Motor neuron (in vitro differentiated cells): Measurements from ENCODE around the gene SDK1. TPM values are rescaled to one million over a fixed set of nuclear protein-coding genes. Genes with fewer than 3 reads are reported as not detected.

ENCODE experiments used
- ATAC-seq, 8 experiments: fragments of 200-7000 bp; cut with Tn5 transposase; replicated peaks in 6 of 8; 2 replicates each; pipeline ENCODE4 v1.8.0; 2021; ENCODE audit warnings: mild to moderate bottlenecking in 8 of 8, moderate library complexity in 8 of 8
- H3K27ac ChIP-seq, 2 donors: fragments of 250-450 bp; sonication (Bioruptor Pico); 2 replicates each; pipeline ENCODE4 v1.9.0; 2021; ENCODE audit warnings: antibody characterized with exemption in 2 of 2, mild to moderate bottlenecking in 2 of 2, moderate library complexity in 1 of 2
- H3K4me1 ChIP-seq, 2 donors: fragments of 250-450 bp; sonication (Bioruptor Pico); replicated peaks in 1 of 2; 2 replicates each; pipeline ENCODE4 v1.6.1; 2021; ENCODE audit warnings: antibody characterized with exemption in 2 of 2, mild to moderate bottlenecking in 2 of 2, moderate library complexity in 1 of 2
- H3K4me3 ChIP-seq, 5 donors: fragments of 250-450 bp; sonication (Bioruptor Pico); 2 replicates each; pipeline ENCODE4 v1.9.0; 2021; ENCODE audit warnings: antibody characterized with exemption in 5 of 5, mild to moderate bottlenecking in 5 of 5, moderate library complexity in 4 of 5
- WGBS, 10 experiments: fragments of 450-650 bp; shearing (Covaris generic); methylation state at CpG; one replicate each; pipeline ENCODE4 v1.0.0; 2022; 5-methylcytosine and 5-hydroxymethylcytosine counted together
- in situ Hi-C, 9 experiments: fragments of 400-800 bp; cut with MboI; loops; one replicate each; pipeline ENCODE4 v1.15.0; 2021; ENCODE audit warnings: low sequenced_read_pairs in 9 of 9, low pct_unique_long_range_greater_than_20kb in 2 of 9; ENCODE audit not compliant: unreplicated experiment in 9 of 9
- total RNA-seq, 8 experiments: library from RNA; unstranded; fragments of 300-600 nt; gene quantifications; 2 replicates each; pipeline versions ENCODE4 v1.2.3 to v1.2.4, GENCODE V29; 2022

SDK1 gene
- total RNA-seq, 8 experiments from 2014 or later = 0.66 to 30.6 (median 8.0) TPM

GRCh38 chr7:3606436-3606835 is 305.4 kb downstream of the SDK1 start:
- 4 to 95% (median 76%) methylated on average over 3 to 4 of the region's 4 CpGs for WGBS, 10 experiments
- in situ Hi-C loops = no loop called here
- ATAC-seq = no peak

GRCh38 chr7:3607847-3608246 is 306.8 kb downstream of the SDK1 start:
- no peaks in the 10 kb centered on the region for H3K4me1 ChIP-seq
- H3K4me3 ChIP-seq = no peak overlapping the region
- ATAC-seq = no peak
- in situ Hi-C loops = no loop called here
- 6 to 100% (median 83%) methylated on average over 1 to 8 of the region's 8 CpGs for WGBS, 10 experiments
- H3K27ac ChIP-seq = no peak overlapping the region

More at GRCh38 chr7:3606436-3606835, 305.4 kb downstream of the SDK1 start:
- Histone ChIP-seq H3K4me1 (no peaks in the 10 kb centered on the region), H3K4me3 (no peak overlapping the region), H3K27ac (no peak overlapping the region)

- H3K27ac ChIP-seq = no peak overlapping the region
- H3K4me1 ChIP-seq = no peaks in the 10 kb centered on the region
- WGBS, 10 experiments = 28 to 100% (median 55%) methylated on average over 2 to 8 of the region's 8 CpGs; no CpG with 5 or more reads in 4 of the 10 experiments
- in situ Hi-C loops = no loop called here
- no peak overlapping the region for H3K4me3 ChIP-seq
- no peak for ATAC-seq
These were observed 315.3 kb downstream of the SDK1 start for GRCh38 chr7:3616306-3616705.

GRCh38 chr7:3630081-3630480 is 329.0 kb downstream of the SDK1 start:
- H3K27ac ChIP-seq = no peak overlapping the region
- in situ Hi-C loops = no loop called here
- no peak for ATAC-seq
- H3K4me3 ChIP-seq = no peak overlapping the region
- no peaks in the 10 kb centered on the region for H3K4me1 ChIP-seq

- ATAC-seq = peak in 1 of 8 experiments; percentile 39
- in situ Hi-C loops = no loop called here
- Histone ChIP-seq H3K4me3 (no peak overlapping the region), H3K27ac (no peak overlapping the region), H3K4me1 (no peaks in the 10 kb centered on the region)
These were observed 333.3 kb downstream of the SDK1 start for GRCh38 chr7:3634396-3634795.

- no peak overlapping the region for H3K4me3 ChIP-seq
- 0 to 100% (median 77%) methylated on average over 1 to 5 of the region's 6 CpGs; no CpG with 5 or more reads in 1 of the 10 experiments for WGBS, 10 experiments
- no peaks in the 10 kb centered on the region for H3K4me1 ChIP-seq
- no peak for ATAC-seq
- in situ Hi-C loops = no loop called here
- H3K27ac ChIP-seq = no peak overlapping the region
These were observed 335.2 kb downstream of the SDK1 start for GRCh38 chr7:3636131-3636860.

- 27 to 92% (median 77%) methylated on average over 1 to 7 of the region's 7 CpGs; no CpG with 5 or more reads in 1 of the 10 experiments for WGBS, 10 experiments
- Histone ChIP-seq H3K4me1 (no peaks in the 10 kb centered on the region), H3K4me3 (no peak overlapping the region), H3K27ac (no peak overlapping the region)
- in situ Hi-C loops = no loop called here
- no peak for ATAC-seq
These were observed 338.2 kb downstream of the SDK1 start for GRCh38 chr7:3639253-3639652.

GRCh38 chr7:3641582-3641981 is 340.5 kb downstream of the SDK1 start:
- no peaks in the 10 kb centered on the region for H3K4me1 ChIP-seq
- 0 to 100% (median 76%) methylated on average over 1 to 12 of the region's 14 CpGs; no CpG with 5 or more reads in 1 of the 10 experiments for WGBS, 10 experiments
- in situ Hi-C loops = no loop called here
- ATAC-seq = no peak
- H3K4me3 ChIP-seq = no peak overlapping the region
- no peak overlapping the region for H3K27ac ChIP-seq

- in situ Hi-C loops = no loop called here
- 0 to 100% (median 80%) methylated on average over 1 to 2 of the region's 4 CpGs; no CpG with 5 or more reads in 3 of the 10 experiments for whole genome bisulfite sequencing, 10 experiments
- ATAC-seq = no peak
- no peaks in the 10 kb centered on the region for H3K4me1 ChIP-seq
- H3K4me3 ChIP-seq = no peak overlapping the region
- H3K27ac ChIP-seq = no peak overlapping the region
These were observed 342.0 kb downstream of the SDK1 start for GRCh38 chr7:3643091-3643490.

GRCh38 chr7:3648276-3648675 is 347.2 kb downstream of the SDK1 start:
- in situ Hi-C loops = no loop called here
- H3K27ac ChIP-seq = no peak overlapping the region
- H3K4me1 ChIP-seq = no peaks in the 10 kb centered on the region
- ATAC-seq = no peak
- no peak overlapping the region for H3K4me3 ChIP-seq
- WGBS, 10 experiments = 43 to 100% (median 95%) methylated on average over 1 to 2 of the region's 2 CpGs; no CpG with 5 or more reads in 3 of the 10 experiments

- Histone ChIP-seq H3K27ac (no peak overlapping the region), H3K4me1 (no peaks in the 10 kb centered on the region), H3K4me3 (no peak overlapping the region)
- WGBS, 10 experiments = 17 to 100% (median 65%) methylated on average over 1 to 2 of the region's 2 CpGs; no CpG with 5 or more reads in 4 of the 10 experiments
- peak in 1 of 8 experiments; percentile 78 for ATAC-seq
- in situ Hi-C loops = no loop called here
These were observed 348.2 kb downstream of the SDK1 start for GRCh38 chr7:3649250-3649649.

- H3K4me1 ChIP-seq = no peaks in the 10 kb centered on the region
- 51 to 95% (median 89%) methylated on average over 3 to 10 of the region's 10 CpGs; no CpG with 5 or more reads in 1 of the 10 experiments for WGBS, 10 experiments
- in situ Hi-C loops = loop anchor here in 1 of 9 experiments (25.0 kb wide), 1 partner anchor 763 kb away; no protein-coding TSS in a partner anchor
- ATAC-seq = no peak
- no peak overlapping the region for H3K27ac ChIP-seq
- no peak overlapping the region for H3K4me3 ChIP-seq
These were observed 348.8 kb downstream of the SDK1 start for GRCh38 chr7:3649678-3650440.

- H3K27ac ChIP-seq = no peak overlapping the region
- H3K4me3 ChIP-seq = no peak overlapping the region
- ATAC-seq = no peak
- H3K4me1 ChIP-seq = no peaks in the 10 kb centered on the region
- WGBS, 10 experiments = 12 to 100% (median 95%) methylated on average over 2 of the region's 2 CpGs
- in situ Hi-C loops = loop anchor here in 1 of 9 experiments (25.0 kb wide), 1 partner anchor 764 kb away; no protein-coding TSS in a partner anchor
These were observed 349.8 kb downstream of the SDK1 start for GRCh38 chr7:3650844-3651243.
